Peyer's patch (tissue), 4 donors: ENCODE results near the gene DNAJC6. TPM values are rescaled to one million over a fixed set of nuclear protein-coding genes. Genes with fewer than 3 reads are reported as not detected.
A peak's percentile ranks its signal among the peaks of the same experiment; 100 is the strongest.

Source experiments
- DNase-seq, 3 donors: peaks; one replicate each; pipeline ENCODE4 v3.0.0-alpha.2; 2017 to 2019
- H3K27ac ChIP-seq, 4 donors: fragments of 200-600 bp; sonication (generic); one replicate each; pipeline ENCODE4 v1.5.1; 2016 to 2019
- H3K27me3 ChIP-seq, 2 donors: fragments of 200-600 bp; sonication (generic); one replicate each; pipeline ENCODE4 v1.5.1; 2019
- H3K36me3 ChIP-seq, 3 donors: fragments of 200-600 bp; sonication (generic); one replicate each; pipeline ENCODE4 v1.5.1; 2016 to 2019
- H3K4me1 ChIP-seq, 4 donors: fragments of 200-600 bp; sonication (generic); one replicate each; pipeline ENCODE4 v1.5.1; 2016 to 2019
- H3K4me3 ChIP-seq, 4 donors: fragments of 200-600 bp; sonication (generic); 1 replicate in 3 of 4; 2 replicates in 1 of 4; pipeline ENCODE4 v1.5.1; 2016 to 2019; ENCODE audit warnings: mild to moderate bottlenecking in 1 of 4
- H3K9me3 ChIP-seq, 4 donors: fragments of 200-600 bp; sonication (generic); one replicate each; pipeline ENCODE4 v1.5.1; 2016 to 2019; ENCODE audit warnings: mild to moderate bottlenecking in 1 of 4
- CTCF ChIP-seq, 6 experiments: fragments of 450-650 bp in 4 of 6; fragments of 200-600 bp in 2 of 6; sonication (generic) in 1 of 6; IDR thresholded peaks; one replicate each; pipeline ENCODE4 v1.5.1; 2017 to 2019; ENCODE audit warnings: antibody characterized with exemption in 6 of 6, mild to moderate bottlenecking in 3 of 6, moderate library complexity in 1 of 6
- POLR2A ChIP-seq, 2 donors: fragments of 450-650 bp; IDR thresholded peaks; one replicate each; pipeline ENCODE4 v1.5.1; 2017; ENCODE audit warnings: antibody characterized with exemption in 2 of 2, mild to moderate bottlenecking in 2 of 2, moderate library complexity in 2 of 2
- total RNA-seq, 4 donors: library from RNA; depleted of rRNA; stranded (reverse); fragments of >200 nt; gene quantifications; one replicate each; pipeline ENCODE4 v1.1.0, GENCODE V29; 2016

The DNAJC6 gene
- total RNA-seq, 4 donors from 2014 or later: 0.35 to 1.7 (median 0.76) TPM; not detected in 1

DNA sequence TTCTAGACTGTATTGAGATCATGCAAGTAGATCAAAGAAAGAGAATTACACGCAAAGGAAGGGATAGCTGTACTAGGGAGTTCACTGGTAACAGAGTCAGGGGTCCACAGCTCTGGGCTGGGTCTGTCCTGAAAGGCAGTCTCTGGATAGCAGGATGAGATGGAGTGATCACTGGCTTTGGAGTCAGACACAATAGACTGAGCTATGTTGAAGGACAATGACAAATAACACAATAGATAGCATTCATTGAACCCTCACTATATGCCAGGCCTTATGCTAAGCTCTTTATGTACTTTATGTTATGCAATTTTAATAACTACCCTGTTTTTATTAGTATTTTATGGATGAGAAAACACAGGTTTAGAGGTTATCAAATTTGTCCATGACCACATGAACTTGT, 10.0 kb upstream of the DNAJC6 start:
- DNase-seq: no peak
- H3K4me1 ChIP-seq: no peaks in the 10 kb centered on the region
- H3K4me3 ChIP-seq: no peak overlapping the region
- H3K9me3 ChIP-seq: no peaks in the 10 kb centered on the region
- no peak overlapping the region for H3K27ac ChIP-seq
- TF ChIP-seq CTCF (IDR thresholded peaks at IDR 0.05) (no peak), POLR2A (IDR thresholded peaks at IDR 0.05) (no peak)
- no peaks in the 10 kb centered on the region for H3K27me3 ChIP-seq
- H3K36me3 ChIP-seq: no peaks in the 10 kb centered on the region

DNA sequence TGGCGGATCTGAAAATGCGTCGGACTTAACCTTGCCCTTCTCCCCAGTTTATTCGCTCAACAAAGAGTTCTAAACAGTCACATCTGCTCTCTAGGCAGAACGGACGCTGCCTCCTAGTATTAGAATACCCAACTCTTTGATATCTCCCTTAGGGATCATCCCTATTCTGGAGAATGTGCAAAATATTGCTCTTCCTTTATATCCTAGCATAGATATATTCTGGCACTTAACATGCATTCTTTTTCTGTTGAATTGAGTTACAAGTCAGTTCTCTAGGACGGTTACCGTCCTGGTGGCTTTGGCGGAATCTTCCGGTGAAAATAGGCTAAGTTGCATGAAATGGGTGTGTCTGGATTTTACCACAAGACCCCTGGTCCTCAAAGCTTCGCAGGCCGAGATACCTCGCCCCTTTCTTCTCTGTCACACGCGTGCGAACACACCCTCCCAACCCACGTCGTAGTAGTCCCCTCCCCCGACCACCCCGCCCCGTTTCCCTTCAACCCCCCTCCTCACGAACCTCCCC, 501 bp upstream of the DNAJC6 start:
- TF ChIP-seq POLR2A (IDR thresholded peaks at IDR 0.05): no peak
- no peak for TF ChIP-seq CTCF (IDR thresholded peaks at IDR 0.05)
- H3K27me3 ChIP-seq: no peaks in the 10 kb centered on the region

DNA sequence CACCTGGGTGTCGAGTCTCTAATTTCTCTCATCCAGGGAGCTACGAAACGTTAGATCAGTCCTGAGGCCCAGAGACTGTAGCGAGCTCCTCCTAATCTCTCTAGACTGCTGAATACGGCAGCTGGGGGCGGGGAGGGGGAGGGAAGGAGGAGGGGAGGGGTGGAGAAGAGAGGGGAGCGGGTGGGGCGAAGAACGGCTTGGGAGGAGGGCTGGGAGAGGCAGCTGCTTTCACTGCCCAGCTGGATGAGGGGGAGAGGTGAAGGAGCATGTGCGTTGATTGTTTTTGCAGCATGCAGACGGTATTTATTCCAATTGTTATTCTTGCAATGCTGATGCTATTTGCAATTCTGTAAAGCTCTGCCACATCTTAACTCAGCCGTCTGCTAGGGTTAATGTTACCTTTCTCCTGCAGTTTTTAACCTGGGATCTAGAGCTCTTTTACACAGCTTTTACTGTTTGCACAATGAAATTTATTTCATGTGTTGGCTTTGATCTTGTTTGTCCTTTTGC, 790 bp downstream of the DNAJC6 start:
- Histone ChIP-seq H3K4me1 (peaks cover 0 to 17% (median 0%) of the 10 kb centered on the region in 4 donors), H3K36me3 (no peaks in the 10 kb centered on the region), H3K27ac (no peak overlapping the region), H3K4me3 (peak overlapping the region in 2 of 4 donors; percentile 28 to 49), H3K9me3 (no peaks in the 10 kb centered on the region), H3K27me3 (no peaks in the 10 kb centered on the region)
- DNase-seq: no peak
- TF ChIP-seq CTCF (IDR thresholded peaks at IDR 0.05) (no peak), POLR2A (IDR thresholded peaks at IDR 0.05) (no peak)

More for the DNA sequence above, 501 bp upstream of the DNAJC6 start:
- peaks cover 0 to 17% (median 0%) of the 10 kb centered on the region in 4 donors for H3K4me1 ChIP-seq
- H3K9me3 ChIP-seq: no peaks in the 10 kb centered on the region
- no peak overlapping the region for H3K27ac ChIP-seq
- H3K36me3 ChIP-seq: no peaks in the 10 kb centered on the region
- peak overlapping the region in 2 of 4 donors; percentile 28 to 49 for H3K4me3 ChIP-seq
- no peak for DNase-seq

DNA sequence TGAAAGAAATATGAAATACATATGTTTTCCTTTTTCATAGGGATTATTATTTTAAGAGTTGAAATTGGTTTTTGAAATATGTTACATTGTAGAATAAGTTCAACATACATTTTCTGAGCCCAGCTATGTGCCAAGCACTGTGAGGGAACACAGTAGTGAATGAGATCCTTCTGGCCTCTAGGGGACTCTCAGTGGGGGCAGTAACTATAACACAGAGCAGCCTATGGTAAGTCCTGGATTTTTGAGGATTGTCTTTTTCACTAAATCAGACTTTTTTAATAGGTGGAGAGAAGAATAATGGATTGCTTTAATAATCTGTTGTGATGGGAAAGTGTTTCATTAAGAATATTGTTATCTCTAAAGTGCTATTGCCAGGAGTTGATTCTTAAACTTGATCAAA, 2.4 kb downstream of the DNAJC6 start:
- Histone ChIP-seq H3K4me3 (no peak overlapping the region), H3K9me3 (no peaks in the 10 kb centered on the region), H3K27me3 (no peaks in the 10 kb centered on the region), H3K27ac (no peak overlapping the region), H3K4me1 (peaks cover 0 to 17% (median 0%) of the 10 kb centered on the region in 4 donors), H3K36me3 (no peaks in the 10 kb centered on the region)
- TF ChIP-seq POLR2A (IDR thresholded peaks at IDR 0.05): no peak
- TF ChIP-seq CTCF (IDR thresholded peaks at IDR 0.05): no peak
- no peak for DNase-seq

GRCh38 chr1:65316233-65316632, 6.9 kb downstream of the DNAJC6 start:
- Histone ChIP-seq H3K27ac (no peak overlapping the region), H3K4me1 (no peaks in the 10 kb centered on the region), H3K36me3 (no peaks in the 10 kb centered on the region), H3K4me3 (no peak overlapping the region), H3K9me3 (no peaks in the 10 kb centered on the region), H3K27me3 (no peaks in the 10 kb centered on the region)
- TF ChIP-seq CTCF (IDR thresholded peaks at IDR 0.05) (no peak), POLR2A (IDR thresholded peaks at IDR 0.05) (no peak)
- DNase-seq: no peak
